ENCODE data around the gene ABHD17A. TPM values are rescaled to one million over a fixed set of nuclear protein-coding genes. Genes with fewer than 3 reads are reported as not detected.

ABHD17A gene
- total and polyA plus RNA-seq, 9 of the 15 experiments (the other 6 are each of a cell fraction or from before 2014, with no cell fraction given): 0.04 to 135 (median 21.8) TPM; not detected in 1

GRCh38 chr19:1874554-1875185, 10.6 kb downstream of the ABHD17A start (continued):
- TF ChIP-seq ZNF318 (IDR thresholded peaks at IDR 0.05; ENCODE audit: borderline replicate concordance in 1 of 2, low read depth in 1 of 2) (no peak), PTBP1 (IDR thresholded peaks at IDR 0.05; ENCODE audit: low read depth, low read length) (no peak), SRSF7 (optimal IDR thresholded peaks at IDR 0.05; ENCODE audit: low read depth, low read length) (no peak), CEBPB (tag; IDR thresholded peaks at IDR 0.05) (no peak), GABPB1 (CRISPR knock-in tag; IDR thresholded peaks at IDR 0.05) (0 out of 2 replicates have a peak, but pooled peaks have one; percentile 39), BHLHE40 (IDR thresholded peaks at IDR 0.05; ENCODE audit: low read length) (no peak), ZNF766 (CRISPR knock-in tag; conservative IDR thresholded peaks at IDR 0.05) (no peak), SLC30A9 (CRISPR knock-in tag; IDR thresholded peaks at IDR 0.05) (no peak), MXI1 (IDR thresholded peaks at IDR 0.05; ENCODE audit: low read depth, low read length) (no peak), ELK1 (CRISPR knock-in tag; IDR thresholded peaks at IDR 0.05) (no peak)
- TF ChIP-seq, protein P1, sequence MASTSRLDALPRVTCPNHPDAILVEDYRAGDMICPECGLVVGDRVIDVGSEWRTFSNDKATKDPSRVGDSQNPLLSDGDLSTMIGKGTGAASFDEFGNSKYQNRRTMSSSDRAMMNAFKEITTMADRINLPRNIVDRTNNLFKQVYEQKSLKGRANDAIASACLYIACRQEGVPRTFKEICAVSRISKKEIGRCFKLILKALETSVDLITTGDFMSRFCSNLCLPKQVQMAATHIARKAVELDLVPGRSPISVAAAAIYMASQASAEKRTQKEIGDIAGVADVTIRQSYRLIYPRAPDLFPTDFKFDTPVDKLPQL (IDR thresholded peaks at IDR 0.05; ENCODE audit: extremely low read depth, insufficient read length): no peak
- TF ChIP-seq, protein P2, sequence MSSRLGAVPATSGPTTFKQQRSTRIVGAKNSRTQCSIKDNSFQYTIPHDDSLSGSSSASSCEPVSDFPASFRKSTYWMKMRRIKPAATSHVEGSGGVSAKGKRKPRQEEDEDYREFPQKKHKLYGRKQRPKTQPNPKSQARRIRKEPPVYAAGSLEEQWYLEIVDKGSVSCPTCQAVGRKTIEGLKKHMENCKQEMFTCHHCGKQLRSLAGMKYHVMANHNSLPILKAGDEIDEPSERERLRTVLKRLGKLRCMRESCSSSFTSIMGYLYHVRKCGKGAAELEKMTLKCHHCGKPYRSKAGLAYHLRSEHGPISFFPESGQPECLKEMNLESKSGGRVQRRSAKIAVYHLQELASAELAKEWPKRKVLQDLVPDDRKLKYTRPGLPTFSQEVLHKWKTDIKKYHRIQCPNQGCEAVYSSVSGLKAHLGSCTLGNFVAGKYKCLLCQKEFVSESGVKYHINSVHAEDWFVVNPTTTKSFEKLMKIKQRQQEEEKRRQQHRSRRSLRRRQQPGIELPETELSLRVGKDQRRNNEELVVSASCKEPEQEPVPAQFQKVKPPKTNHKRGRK (tag; IDR thresholded peaks at IDR 0.05): peak; percentile 61; the same call in 1 of the 2 replicates
- TF ChIP-seq, protein P3, sequence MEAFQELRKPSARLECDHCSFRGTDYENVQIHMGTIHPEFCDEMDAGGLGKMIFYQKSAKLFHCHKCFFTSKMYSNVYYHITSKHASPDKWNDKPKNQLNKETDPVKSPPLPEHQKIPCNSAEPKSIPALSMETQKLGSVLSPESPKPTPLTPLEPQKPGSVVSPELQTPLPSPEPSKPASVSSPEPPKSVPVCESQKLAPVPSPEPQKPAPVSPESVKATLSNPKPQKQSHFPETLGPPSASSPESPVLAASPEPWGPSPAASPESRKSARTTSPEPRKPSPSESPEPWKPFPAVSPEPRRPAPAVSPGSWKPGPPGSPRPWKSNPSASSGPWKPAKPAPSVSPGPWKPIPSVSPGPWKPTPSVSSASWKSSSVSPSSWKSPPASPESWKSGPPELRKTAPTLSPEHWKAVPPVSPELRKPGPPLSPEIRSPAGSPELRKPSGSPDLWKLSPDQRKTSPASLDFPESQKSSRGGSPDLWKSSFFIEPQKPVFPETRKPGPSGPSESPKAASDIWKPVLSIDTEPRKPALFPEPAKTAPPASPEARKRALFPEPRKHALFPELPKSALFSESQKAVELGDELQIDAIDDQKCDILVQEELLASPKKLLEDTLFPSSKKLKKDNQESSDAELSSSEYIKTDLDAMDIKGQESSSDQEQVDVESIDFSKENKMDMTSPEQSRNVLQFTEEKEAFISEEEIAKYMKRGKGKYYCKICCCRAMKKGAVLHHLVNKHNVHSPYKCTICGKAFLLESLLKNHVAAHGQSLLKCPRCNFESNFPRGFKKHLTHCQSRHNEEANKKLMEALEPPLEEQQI (IDR thresholded peaks at IDR 0.05): no peak

Data from K562 (cell line).